GM19239 (cell line): ENCODE data around the gene HOXB13.
"Not testable (repeated sequence)": the region's sequence is repeated elsewhere in the genome, so short reads cannot be mapped to it uniquely, and the experiment has no call there.

ENCODE experiments used
- DNase-seq: peaks from one replicate; pipeline ENCODE4 v3.0.0; 2011; ENCODE audit warnings: low spot score; ENCODE audit not compliant: insufficient read length
- FAIRE-seq: peaks from 2 replicates; lab custom pipeline; 2011; peaks lifted over from hg19 to GRCh38; lab: Jason Lieb, UNC

The HOXB13 gene

GRCh38 chr17:48717367-48718226 lies 11.0 kb downstream of the HOXB13 start:
- DNase-seq (no peak), FAIRE-seq (no peak)

- DNase-seq, FAIRE-seq: not testable (repeated sequence)
Measured at GRCh38 chr17:48716549-48716948, 12.0 kb downstream of the HOXB13 start.

GRCh38 chr17:48715496-48716399 lies 12.8 kb downstream of the HOXB13 start:
- FAIRE-seq = no peak
- no peak for DNase-seq

- DNase-seq (no peak), FAIRE-seq (no peak)
Measured at GRCh38 chr17:48711128-48711527, 17.4 kb downstream of the HOXB13 start.

- no peak for FAIRE-seq
- no peak for DNase-seq
Measured at GRCh38 chr17:48704361-48705248, 23.9 kb downstream of the HOXB13 start.

GRCh38 chr17:48701864-48702532 lies 26.6 kb downstream of the HOXB13 start:
- FAIRE-seq = no peak
- DNase-seq = no peak

DNA sequence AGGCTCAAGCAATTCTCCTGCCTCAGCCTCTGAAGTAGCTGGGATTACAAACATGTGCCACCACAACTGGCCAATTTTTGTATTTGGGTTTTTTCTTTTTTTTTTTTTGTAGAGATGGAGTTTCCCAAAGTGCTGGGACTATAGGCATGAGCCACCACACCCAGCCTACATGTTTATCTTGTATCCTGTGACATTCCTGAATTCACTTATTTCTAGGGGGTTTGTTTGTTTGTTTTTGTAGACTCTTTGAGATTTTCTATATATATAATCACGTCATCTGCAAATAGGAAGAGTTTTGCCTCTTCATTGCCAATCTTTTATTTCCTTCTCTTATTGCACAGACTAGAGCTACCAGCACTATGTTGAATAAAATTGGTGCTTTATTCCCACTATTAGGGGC lies 35.4 kb downstream of the HOXB13 start:
- FAIRE-seq = no peak

DNA sequence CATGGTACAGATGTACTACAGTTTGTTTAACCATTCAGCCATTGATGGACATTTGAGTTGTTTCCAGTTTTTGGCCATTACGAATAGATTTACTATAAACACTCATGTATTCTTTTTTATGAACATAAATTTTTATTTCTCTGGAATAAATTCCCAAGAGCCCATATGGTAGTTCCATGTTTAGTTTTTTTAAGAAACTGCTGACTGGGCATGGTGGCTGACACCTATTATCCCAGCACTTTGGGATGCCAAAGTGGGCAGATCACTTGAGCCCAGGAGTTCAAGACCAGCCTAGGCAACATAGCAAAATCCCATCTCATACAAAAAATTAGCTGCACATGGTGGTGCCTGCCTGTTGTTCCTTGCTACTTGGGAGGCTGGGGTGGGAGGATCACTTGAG lies 36.5 kb downstream of the HOXB13 start:
- DNase-seq (no peak), FAIRE-seq (no peak)

More for the DNA sequence above, 35.4 kb downstream of the HOXB13 start:
- DNase-seq = no peak

GRCh38 chr17:48690655-48691054 lies 37.9 kb downstream of the HOXB13 start:
- DNase-seq = no peak
- FAIRE-seq = no peak

DNA sequence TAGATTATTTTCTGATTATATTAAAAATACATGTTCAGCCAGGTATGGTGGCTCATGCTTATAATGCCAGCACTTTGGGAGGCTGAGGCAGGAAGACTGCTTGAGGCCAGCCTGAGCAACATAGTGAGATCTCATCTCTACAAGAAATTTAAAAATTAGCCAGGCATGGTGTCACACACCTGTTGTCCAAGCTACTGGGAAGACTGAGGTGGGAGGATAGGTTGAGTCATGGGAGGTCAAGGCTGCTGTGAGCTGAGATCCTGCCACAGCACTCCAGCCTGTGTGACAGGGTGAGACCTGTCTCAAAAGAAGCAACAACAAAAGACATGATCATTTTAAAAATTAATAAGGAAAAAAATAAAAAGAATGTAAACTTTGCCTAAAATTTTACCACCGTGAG lies 46.9 kb downstream of the HOXB13 start:
- FAIRE-seq = no peak
- no peak for DNase-seq

GRCh38 chr17:48679385-48680096 lies 49.0 kb downstream of the HOXB13 start:
- FAIRE-seq = no peak
- no peak for DNase-seq

DNA sequence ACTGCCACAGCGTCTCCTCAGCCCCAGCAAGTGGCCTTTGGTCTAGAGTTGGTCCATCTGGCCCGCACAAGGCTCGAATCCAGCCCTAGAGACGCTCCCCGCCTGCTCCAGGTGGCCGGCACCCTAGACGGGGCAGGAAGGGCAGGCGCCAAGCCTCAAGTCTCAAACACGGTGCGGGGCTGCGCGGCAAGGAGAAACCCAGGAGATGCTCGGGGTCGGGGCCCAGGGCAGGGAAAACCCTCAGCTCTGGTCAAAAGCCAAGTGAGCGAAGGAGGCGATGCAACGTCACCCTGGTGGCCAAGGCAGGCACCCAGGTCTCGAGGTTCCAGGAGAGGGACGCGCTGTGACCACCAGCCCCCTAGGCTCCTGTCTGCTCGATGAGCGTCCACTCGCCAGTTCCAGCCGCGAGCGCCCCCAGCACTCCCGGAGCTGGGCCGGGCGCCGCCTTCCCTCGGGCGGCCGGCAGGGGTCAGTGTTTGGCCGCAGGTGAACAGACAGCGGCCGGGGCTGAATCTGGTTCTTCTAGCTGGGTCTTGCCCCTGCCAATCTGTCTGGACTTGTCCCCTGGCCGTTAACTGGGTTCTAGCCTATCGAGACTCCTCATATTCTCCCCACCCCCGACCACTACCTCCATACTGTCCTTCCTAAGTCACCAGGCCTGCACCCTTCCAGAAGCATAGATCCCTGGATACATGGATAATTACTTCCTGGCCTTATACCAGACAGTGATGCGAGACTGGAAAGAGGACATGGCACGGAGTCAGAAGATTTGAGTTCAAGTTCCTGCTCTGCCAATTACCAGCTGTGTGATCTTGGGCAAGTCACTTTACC lies 50.2 kb downstream of the HOXB13 start:
- DNase-seq (peak; percentile 70), FAIRE-seq (peak; percentile 68)

DNA sequence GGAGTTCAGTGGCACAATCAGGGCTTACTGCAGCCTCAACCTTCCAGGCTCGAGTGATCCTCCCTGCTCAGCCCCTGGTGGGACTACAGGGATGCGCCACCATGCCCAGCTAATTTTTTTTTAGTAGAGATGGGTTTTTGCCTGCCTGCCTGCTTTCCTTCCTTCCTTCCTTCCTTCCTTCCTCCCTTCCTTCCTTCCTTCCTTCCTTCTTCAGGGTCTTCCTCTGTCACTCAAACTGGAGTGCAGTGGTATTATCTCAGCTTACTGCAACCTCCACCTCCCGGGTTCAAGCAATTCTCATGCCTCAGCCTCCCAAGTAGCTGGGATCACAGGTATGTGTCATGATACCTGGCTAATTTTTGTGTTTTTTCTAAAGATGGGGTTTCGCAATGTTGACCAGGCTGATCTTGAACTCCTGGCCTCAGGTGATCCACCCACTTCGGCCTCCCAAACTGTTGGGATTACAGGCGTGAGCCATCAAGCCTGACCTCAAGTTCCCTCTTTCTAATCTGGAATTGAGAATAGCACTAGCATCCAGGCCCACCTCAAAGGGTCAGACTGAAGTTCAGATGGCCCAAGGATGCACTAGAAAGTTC lies 51.5 kb downstream of the HOXB13 start:
- DNase-seq (no peak), FAIRE-seq (no peak)
